SH-SY5Y (cell line): ENCODE measurements around the gene ITPR1.

Experiments
- GATA2 ChIP-seq: IDR thresholded peaks from 2 replicates; pipeline ENCODE4 v1.6.1; 2011; ENCODE audit warnings: mild to moderate bottlenecking, low read depth, low read length
- GATA3 ChIP-seq: IDR thresholded peaks from 2 replicates; pipeline ENCODE4 v1.6.1; 2011; ENCODE audit warnings: low read depth, mild to moderate bottlenecking, low read length, moderate library complexity

- TF ChIP-seq GATA2 (no peak), GATA3 (no peak)
Measured at GRCh38 chr3:4772858-4773257, 279.7 kb downstream of the ITPR1 start.
